Right atrium auricular region (tissue), 2 donors: ENCODE results near the gene ZZZ3. TPM values are rescaled to one million over a fixed set of nuclear protein-coding genes. Genes with fewer than 3 reads are reported as not detected.
"Not testable (repeated sequence)": the region's sequence is repeated elsewhere in the genome, so short reads cannot be mapped to it uniquely, and the experiment has no call there.

Experiments
- DNase-seq: peaks from one replicate; pipeline ENCODE4 v3.0.0-alpha.2; 2019; ENCODE audit warnings: low spot score
- H3K27ac ChIP-seq, 2 donors: fragments of 200-600 bp; sonication (generic); 1 replicate in 1 of 2; 2 replicates in 1 of 2; pipeline ENCODE4 v1.5.1; 2016 to 2019
- H3K27me3 ChIP-seq, 2 donors: fragments of 200-600 bp; sonication (generic); one replicate each; pipeline versions ENCODE4 v1.5.1 to v1.6.0; 2017 to 2019
- H3K36me3 ChIP-seq: fragments of 200-600 bp; sonication (generic); one replicate; pipeline ENCODE4 v1.5.1; 2016
- H3K4me1 ChIP-seq, 2 donors: fragments of 200-600 bp; sonication (generic); one replicate each; pipeline versions ENCODE4 v1.5.1 to v1.6.0; 2017 to 2019
- H3K4me3 ChIP-seq, 2 donors: fragments of 200-600 bp; sonication (generic); 1 replicate in 1 of 2; 2 replicates in 1 of 2; pipeline ENCODE4 v1.5.1; 2017 to 2019; ENCODE audit warnings: mild to moderate bottlenecking in 1 of 2, moderate library complexity in 1 of 2
- H3K9me3 ChIP-seq, 2 donors: fragments of 200-600 bp; sonication (generic); one replicate each; pipeline ENCODE4 v1.5.1; 2019
- CTCF ChIP-seq, 2 donors: fragments of 200-600 bp; sonication (generic); IDR thresholded peaks; one replicate each; pipeline ENCODE4 v1.5.1; 2019; ENCODE audit warnings: antibody characterized with exemption in 2 of 2
- total RNA-seq, 2 donors: library from RNA; depleted of rRNA; stranded (reverse); fragments of >200 nt; gene quantifications; one replicate each; pipeline ENCODE4 v1.1.0, GENCODE V29; 2016

Gene ZZZ3
- total RNA-seq, 2 donors from 2014 or later, result 24.1 to 27.4 TPM

- no peak for DNase-seq
- no peak overlapping the region for H3K27ac ChIP-seq
- peak overlapping the region in 1 of 2 donors; percentile 26 for H3K4me3 ChIP-seq
- H3K4me1 ChIP-seq, result peaks cover 0 to 17% of the 10 kb centered on the region in 2 donors
- H3K27me3 ChIP-seq, result no peaks in the 10 kb centered on the region
- peaks cover 4% of the 10 kb centered on the region for H3K36me3 ChIP-seq
- TF ChIP-seq CTCF (IDR thresholded peaks at IDR 0.05), result no peak
- H3K9me3 ChIP-seq, result no peaks in the 10 kb centered on the region
Observed at GRCh38 chr1:77686796-77687518, 4.5 kb upstream of the ZZZ3 start.

DNA sequence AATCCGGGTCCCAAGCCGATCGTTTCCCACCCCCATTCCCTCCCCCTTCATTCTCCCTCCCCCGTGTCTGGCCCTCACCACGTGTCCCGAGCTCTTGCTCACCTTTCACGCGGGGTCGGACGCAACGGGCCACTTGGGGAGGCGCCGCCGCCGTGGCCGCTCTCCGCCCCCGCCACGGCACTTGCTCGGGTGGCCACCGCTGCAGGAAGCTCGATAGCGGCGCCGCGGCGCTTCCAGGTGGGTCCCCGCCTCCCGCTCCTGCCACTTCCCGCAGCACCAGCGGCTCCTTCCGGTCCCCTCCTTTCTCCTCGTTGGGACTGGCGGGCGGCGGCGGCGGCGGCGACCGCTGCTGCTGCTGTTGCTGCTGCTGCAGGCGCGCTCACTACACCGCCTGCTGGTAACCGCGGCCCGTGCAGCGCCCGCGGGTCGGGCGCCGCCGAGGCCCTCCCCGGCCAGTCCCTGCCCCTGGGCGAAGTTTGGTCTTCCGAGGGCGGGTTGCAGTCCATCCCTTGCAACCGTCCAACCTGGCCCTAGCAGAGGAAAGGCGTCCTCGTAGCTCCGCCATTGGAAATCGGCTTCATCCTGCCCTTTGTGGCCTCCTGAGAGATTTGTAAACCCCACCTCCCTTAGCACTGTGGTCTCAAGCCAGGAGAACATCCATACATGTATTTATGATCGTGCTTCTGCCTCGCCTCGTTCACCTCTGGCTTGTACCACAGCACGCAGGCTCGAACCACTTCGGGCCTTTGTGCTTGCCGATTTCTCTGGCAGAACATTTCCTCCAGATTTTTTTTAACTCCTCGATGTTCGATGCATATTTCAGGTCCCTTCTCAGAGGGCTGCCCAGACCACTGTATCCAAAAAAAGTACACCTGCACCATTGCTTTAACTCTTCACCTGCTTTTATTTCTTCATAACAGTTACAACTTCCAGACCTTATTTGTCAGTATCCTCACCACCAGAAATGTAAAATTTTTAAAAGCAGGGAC, 996 bp upstream of the ZZZ3 start:
- no peaks in the 10 kb centered on the region for H3K27me3 ChIP-seq
- DNase-seq, result peak; percentile 90
- no peaks in the 10 kb centered on the region for H3K9me3 ChIP-seq
- peak overlapping the region; percentile 78 to 87 for H3K4me3 ChIP-seq
- peaks cover 0 to 39% of the 10 kb centered on the region in 2 donors for H3K4me1 ChIP-seq
- peak overlapping the region; percentile 95 to 97 for H3K27ac ChIP-seq
- no peaks in the 10 kb centered on the region for H3K36me3 ChIP-seq
- TF ChIP-seq CTCF (IDR thresholded peaks at IDR 0.05), result peak; percentile 95 to 97

DNA sequence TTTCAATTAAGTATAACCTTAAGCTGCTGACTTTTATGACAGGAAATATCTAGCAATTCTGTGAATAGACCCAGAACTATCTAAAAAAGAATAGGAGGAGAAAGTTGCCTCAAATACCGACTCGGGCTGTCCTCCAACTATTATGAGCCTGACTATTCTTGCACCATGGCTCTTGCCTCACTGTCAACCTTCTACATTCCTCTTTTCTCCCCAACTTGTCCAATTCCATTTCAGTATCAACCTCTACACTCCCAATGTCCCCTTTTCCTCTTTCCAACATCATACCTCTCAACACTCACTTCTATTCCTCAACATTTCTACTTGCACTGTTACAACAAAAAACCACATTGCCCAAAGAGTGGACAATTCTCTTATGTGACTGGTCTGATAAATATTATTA, 2.3 kb downstream of the ZZZ3 start:
- DNase-seq, result no peak
- Histone ChIP-seq H3K4me3 (no peak overlapping the region), H3K9me3 (no peaks in the 10 kb centered on the region), H3K4me1 (peaks cover 0 to 39% of the 10 kb centered on the region in 2 donors), H3K27ac (no peak overlapping the region), H3K27me3 (no peaks in the 10 kb centered on the region), H3K36me3 (no peaks in the 10 kb centered on the region)
- no peak for TF ChIP-seq CTCF (IDR thresholded peaks at IDR 0.05)

GRCh38 chr1:77678660-77679610, 3.5 kb downstream of the ZZZ3 start:
- Histone ChIP-seq H3K36me3 (no peaks in the 10 kb centered on the region), H3K4me1 (peaks cover 0 to 31% of the 10 kb centered on the region in 2 donors)
- TF ChIP-seq CTCF (IDR thresholded peaks at IDR 0.05), result no peak

GRCh38 chr1:77674807-77675206, 7.7 kb downstream of the ZZZ3 start:
- not testable (repeated sequence) for H3K9me3 ChIP-seq, H3K27me3 ChIP-seq, H3K27ac ChIP-seq, H3K36me3 ChIP-seq, DNase-seq, H3K4me3 ChIP-seq
- H3K4me1 ChIP-seq, result peaks cover 0 to 31% of the 10 kb centered on the region in 2 donors

More at GRCh38 chr1:77678660-77679610, 3.5 kb downstream of the ZZZ3 start:
- H3K9me3 ChIP-seq, result no peaks in the 10 kb centered on the region
- H3K27me3 ChIP-seq, result no peaks in the 10 kb centered on the region
- DNase-seq, result no peak
- no peak overlapping the region for H3K4me3 ChIP-seq
- H3K27ac ChIP-seq, result no peak overlapping the region
